Activated T-helper 1 cell treated with Interleukin-2 at 50 U/mL for 16 hours (primary cell): Measurements from ENCODE around the gene PLA2G4C.
"Not testable (repeated sequence)": the region's sequence is repeated elsewhere in the genome, so short reads cannot be mapped to it uniquely, and the experiment has no call there.

Experiments
- DNase-seq: peaks from one replicate; pipeline ENCODE4 v3.0.0-alpha.2; 2020; ENCODE audit warnings: low read depth

Gene PLA2G4C

GRCh38 chr19:48108997-48109782 lies 1.4 kb downstream of the PLA2G4C start:
- DNase-seq = no peak

DNA sequence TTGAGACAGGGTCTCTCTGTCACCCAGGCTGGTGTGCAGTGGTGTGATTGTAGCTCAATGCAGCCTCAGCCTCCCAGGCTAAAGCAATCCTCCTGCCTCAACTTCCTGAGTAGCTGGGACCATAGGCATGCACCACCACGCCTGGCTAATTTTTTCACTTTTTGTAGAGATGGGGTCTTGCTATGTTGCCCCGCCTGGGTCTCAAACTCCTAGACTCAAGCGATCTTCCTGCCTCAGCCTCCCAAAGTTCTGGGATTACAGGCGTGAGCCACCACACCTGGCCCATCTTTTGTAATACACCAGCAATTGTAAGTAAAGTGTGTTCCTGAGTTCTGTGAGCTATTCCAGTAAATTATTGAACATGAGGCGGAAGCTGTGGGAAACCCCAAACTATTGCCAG lies 6.7 kb downstream of the PLA2G4C start:
- no peak for DNase-seq

DNA sequence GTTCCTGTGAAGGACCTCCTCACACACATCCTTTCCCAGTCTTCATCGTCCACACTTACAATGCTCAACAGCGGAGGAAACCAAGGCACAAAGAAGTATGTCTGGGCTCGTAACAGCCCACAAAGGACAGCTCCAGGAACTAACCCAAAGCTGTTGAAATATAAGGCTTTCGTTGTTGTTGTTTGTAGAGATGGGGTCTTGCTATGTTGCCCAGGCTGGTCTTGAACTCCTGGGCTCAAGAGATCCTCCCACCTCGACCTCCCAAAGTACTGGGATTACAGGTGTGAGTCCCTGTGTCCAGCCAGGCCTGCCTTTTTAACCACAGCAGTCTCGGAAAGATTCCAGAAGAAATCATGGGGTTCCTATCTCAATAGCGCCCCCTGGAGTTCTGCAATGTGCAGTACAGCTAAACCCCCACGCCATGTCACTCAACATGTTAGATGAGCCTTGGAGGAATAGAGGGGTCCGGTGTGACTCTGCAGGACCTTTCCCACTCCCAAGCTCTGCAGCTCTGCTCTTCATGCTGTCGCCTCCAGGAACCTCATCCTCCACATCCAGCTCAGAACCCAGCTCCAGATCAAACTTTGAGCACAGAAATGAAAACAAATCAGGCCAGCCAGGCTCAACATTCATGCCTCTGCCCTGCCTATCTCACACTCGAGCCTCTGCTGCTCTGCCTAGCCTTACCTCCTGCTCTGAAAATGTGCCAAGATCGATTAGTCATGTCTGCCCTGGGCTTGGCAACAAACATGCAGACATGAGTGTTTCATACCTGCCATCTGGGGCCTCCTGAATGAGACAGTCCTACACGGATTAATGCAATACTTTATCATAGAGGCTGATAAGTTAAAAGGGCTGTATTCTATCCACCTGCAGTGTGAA lies 7.5 kb downstream of the PLA2G4C start:
- DNase-seq = no peak

DNA sequence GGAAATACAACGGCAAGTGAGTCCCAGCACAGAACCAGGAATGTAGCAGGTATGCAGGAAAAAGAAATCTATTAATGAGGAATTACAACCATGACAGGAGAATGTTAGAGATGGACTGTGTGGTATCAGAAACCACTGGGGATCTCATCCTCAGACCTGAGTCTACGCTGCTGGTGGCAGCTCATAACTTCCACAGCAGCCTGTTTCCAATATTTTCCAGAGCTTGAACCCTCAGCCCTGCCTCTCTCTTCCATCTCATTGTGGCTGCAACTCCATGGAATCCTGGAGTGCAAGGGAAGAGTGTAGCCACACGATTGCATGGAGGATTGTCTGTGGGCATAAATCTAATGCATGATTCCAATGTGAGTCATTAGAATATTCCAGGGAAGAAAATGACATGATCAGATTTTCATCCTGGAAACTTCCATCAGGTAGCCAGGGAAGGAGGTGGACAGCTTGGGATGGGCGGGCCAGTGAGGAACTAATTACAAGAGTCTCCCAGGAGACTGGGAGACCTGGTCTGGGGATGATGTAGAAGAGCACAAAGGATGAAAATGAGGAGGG lies 14.9 kb downstream of the PLA2G4C start:
- DNase-seq = no peak

GRCh38 chr19:48094855-48095203 lies 15.8 kb downstream of the PLA2G4C start:
- DNase-seq = no peak

DNA sequence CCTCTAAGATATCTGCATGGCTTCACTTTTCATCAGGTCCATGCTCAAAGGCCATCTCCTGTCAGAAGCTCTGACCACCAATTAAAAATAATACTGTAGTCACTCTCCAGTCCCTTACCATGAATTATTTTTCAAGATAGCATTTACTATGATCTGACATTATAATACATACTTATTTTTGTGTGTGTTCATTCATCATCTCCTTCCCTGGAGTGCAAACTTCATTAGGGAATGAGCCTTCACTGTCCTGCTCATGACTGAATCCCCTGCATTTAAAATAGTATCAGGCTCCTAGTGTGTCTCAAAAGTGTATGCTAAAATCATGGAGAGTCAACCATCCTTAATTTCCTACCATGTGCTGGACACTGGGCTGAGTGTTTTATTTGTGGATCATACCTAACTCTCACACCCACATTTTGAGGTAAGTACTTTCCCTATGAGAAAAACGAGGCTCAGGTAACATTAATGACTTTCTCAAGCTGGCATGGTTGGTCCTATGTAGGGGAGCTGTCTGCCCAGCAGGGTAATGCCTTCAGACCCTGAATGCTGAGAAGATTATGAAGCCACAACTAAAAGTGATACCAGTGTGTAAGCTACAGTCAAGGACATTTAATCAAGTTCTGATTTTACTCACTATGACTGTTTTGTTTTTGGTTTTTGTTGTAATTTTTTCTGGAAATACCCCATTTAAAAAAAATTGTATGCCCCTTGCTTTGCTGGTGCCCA lies 16.3 kb downstream of the PLA2G4C start:
- DNase-seq = no peak

DNA sequence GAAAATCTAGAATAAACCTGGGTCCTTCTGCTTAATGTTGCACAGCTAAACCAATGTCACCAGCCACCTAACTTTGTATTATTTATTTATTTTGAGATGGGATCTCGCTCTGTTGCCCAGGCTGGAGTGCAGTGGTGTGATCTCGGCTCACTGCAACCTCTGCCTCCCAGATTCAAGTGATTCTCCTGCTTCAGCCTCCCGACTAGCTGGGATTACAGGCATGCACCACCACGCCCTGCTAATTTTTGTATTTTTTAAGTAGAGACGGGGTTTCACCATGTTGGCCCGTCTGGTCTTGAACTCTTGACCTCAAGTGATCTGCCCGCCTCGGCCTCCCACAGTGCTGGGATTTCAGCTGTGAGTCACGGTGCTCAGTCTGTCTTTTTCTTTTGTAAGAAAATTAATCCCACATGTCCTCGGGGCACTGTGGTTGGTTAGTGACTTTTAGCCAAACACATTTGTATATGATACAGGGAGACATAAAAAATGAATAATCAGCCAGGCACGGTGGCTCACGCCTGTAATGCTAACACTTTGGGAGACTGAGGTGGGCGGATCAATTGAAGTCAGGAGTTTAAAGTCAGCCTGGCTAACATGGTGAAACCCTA lies 19.4 kb downstream of the PLA2G4C start:
- not testable (repeated sequence) for DNase-seq

- no peak for DNase-seq
Observed at GRCh38 chr19:48090281-48090802, 20.3 kb downstream of the PLA2G4C start.

GRCh38 chr19:48088991-48089390 lies 21.6 kb downstream of the PLA2G4C start:
- DNase-seq = not testable (repeated sequence)

- no peak for DNase-seq
Observed at GRCh38 chr19:48085904-48086864, 24.4 kb downstream of the PLA2G4C start.

DNA sequence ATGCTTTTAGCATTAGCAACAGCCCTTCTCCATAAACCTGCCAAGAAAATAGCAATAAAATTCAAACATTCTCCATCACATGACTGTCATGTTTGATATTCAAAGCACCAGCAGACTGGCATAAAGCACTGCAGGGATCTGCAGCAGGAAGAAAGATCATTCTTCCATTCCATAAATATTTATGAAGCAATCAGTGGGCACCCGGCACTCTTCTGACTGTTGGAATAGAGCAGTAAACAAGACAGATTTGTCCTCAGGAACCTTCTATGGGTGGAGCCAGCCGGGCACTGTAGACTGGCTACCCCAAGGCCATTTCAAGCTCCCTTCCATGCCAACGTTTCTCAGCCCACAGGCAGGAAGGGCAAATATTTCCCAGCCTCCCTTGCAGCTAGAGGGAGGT lies 25.5 kb downstream of the PLA2G4C start:
- no peak for DNase-seq

DNA sequence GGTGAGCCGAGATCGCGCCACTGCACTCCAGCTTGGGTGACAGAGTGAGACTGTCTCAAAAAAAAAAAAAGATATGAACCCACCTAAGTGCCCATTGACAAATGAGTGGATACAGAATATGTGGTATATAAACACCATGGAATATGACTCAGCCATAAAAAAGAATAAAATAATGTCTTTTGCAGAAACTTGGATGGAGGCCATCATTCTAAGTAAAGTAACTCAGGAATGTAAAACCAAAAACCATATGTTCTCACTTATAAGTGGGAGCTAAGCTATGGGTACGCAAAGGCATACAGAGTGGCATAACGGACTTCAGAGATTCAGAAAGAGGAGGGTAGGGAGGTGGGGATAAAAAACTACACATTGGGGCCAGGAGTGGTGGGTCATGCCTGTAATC lies 29.5 kb downstream of the PLA2G4C start:
- no peak for DNase-seq

DNA sequence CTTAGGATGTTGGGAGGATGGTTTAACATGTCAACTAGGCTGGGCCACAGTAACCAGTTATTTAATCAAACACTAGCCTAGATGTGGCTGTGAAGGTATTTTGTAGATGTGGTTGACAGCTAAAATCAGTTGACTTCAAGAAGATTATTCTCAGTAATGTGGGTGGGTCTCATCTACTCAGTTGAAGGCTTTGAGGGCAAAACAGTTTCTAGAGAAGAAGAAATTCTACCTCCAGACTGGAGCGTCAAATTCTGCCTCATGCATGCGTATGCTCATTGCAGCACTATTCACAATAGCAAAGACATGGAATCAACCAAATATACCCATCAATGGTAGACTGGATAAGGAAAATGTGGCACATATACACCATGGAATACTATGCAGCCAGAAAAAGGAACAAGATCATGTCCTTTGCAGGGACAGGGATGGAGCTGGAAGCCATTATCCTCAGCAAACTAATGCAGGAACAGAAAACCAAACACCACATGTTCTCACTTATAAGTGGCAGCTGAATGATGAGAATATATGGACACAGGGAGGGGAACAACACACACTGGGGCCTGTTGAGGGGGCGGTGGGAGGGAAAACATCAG lies 40.3 kb downstream of the PLA2G4C start:
- DNase-seq = not testable (repeated sequence)

DNA sequence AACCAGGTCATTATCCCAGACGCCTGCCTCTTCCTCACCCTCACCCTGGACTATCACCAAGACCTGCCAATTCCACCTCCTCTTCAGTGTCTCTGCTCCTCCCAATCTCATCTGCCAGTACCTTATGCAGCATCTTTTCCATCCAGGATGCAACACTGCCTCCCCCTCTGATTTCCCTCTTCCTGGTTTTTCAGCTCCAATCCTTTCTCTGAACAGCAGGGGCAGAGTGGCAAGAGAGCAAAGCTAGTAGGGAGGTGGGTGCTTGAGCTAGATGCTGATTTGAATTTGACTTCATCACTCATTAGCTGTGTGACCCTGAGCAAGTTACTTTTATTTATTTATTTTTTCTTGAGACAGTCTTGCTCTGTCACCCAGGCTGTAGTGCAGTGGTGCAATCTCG lies 41.2 kb downstream of the PLA2G4C start:
- DNase-seq = no peak

DNA sequence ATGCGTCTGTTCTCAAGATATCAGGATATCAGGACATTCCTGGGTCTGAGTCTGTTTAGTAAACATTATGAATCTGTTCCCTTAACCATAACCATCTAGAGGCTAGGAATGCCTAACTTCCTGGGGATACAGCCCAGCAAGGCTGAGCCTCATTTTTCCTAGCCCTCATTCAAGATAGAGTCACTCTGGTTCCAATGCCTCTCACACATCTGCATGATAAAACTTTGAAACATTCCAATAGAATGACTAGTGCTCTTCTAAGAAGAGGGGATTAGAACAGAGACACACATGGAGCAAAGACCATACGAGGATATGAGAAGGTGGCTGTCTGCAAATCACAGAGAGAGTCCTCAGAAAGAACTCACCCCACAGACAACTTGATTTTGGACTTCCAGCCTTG lies 46.1 kb downstream of the PLA2G4C start:
- DNase-seq = no peak

GRCh38 chr19:48061401-48062344 lies 48.9 kb downstream of the PLA2G4C start:
- DNase-seq = no peak

DNA sequence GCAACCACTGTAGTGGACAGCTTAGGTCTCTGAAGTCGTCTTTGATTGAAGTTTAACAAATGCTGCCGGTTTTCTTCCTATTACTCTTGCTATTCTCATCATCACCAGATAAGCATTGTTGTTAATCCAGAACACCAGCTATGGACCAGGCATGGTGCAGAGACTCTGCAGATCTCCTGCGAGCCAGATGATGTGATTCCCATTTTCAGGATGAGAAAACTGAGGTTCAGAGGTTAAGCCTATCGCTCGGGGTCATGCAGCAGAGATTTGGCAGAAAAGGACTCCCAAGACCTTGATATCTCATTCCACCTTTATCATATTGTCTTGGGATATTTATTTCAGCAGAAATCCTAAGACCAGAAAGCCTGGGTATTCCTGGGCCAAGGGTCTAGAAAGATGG lies 50.2 kb downstream of the PLA2G4C start:
- no peak for DNase-seq

- DNase-seq = no peak
Observed at GRCh38 chr19:48059331-48059730, 51.3 kb downstream of the PLA2G4C start.

DNA sequence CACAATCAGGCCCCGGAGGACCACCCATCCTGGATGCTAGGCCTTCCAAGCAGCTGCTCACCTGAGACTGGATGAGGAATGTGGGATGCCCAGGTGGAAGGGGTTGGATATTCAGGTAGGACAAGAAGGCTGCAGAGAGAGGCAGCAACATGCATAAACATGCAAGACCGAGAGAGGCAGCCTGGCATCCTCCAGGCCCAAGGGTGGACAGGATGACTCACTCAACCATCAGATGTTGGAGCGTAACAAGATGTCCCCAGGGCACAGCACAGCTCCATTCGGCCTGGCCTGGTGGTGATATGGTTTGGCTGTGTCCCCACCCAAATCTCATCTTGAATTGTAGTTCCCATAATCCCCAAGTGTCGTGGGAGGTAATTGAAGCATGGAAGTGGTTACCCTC lies 56.8 kb downstream of the PLA2G4C start:
- no peak for DNase-seq
